ACHN (cell line): ENCODE measurements around the gene INVS.
A peak's percentile ranks its signal among the peaks of the same experiment; 100 is the strongest.
"Not testable (repeated sequence)": the region's sequence is repeated elsewhere in the genome, so short reads cannot be mapped to it uniquely, and the experiment has no call there.

Experiments used
- DNase-seq: peaks from one replicate; pipeline ENCODE4 v3.0.0-alpha.2; 2015
- in situ Hi-C: cut with HindIII; loops from 2 replicates; pipeline ENCODE4 v1.10.0; 2017; ENCODE audit warnings: low sequenced_read_pairs, low pct_ligation_motif_present, low pct_unique_long_range_greater_than_20kb

The INVS gene

GRCh38 chr9:100098887-100099721 is at the start of gene INVS, which contains the start of gene ERP44:
Gene INVS (plus strand): TSS chr9:100099243. CDS start chr9:100104522, 5,279 bp downstream.
Gene ERP44 (minus strand): TSS chr9:100099000. CDS start chr9:100098840, 160 bp downstream.
- peak; percentile 99 for DNase-seq
- in situ Hi-C loops: no loop called here

GRCh38 chr9:100049551-100049950 is 49.5 kb upstream of the INVS start:
- DNase-seq: no peak
- in situ Hi-C loops: no loop called here

- in situ Hi-C loops: no loop called here
- no peak for DNase-seq
Observed at GRCh38 chr9:100052375-100052774, 46.7 kb upstream of the INVS start.

GRCh38 chr9:100056561-100056960 is 42.5 kb upstream of the INVS start:
- DNase-seq: no peak
- in situ Hi-C loops: no loop called here

- in situ Hi-C loops: no loop called here
- no peak for DNase-seq
Observed at GRCh38 chr9:100057624-100058023, 41.4 kb upstream of the INVS start.

GRCh38 chr9:100058699-100059579 is 40.1 kb upstream of the INVS start:
- in situ Hi-C loops: no loop called here

GRCh38 chr9:100062683-100063082 is 36.4 kb upstream of the INVS start:
- DNase-seq, in situ Hi-C loops: not testable (repeated sequence)

More at GRCh38 chr9:100058699-100059579, 40.1 kb upstream of the INVS start:
- DNase-seq: no peak

GRCh38 chr9:100063185-100063584 is 35.9 kb upstream of the INVS start:
- no peak for DNase-seq
- in situ Hi-C loops: no loop called here

GRCh38 chr9:100064872-100065581 is 34.0 kb upstream of the INVS start:
- DNase-seq: peak; percentile 11

GRCh38 chr9:100066539-100066938 is 32.5 kb upstream of the INVS start:
- in situ Hi-C loops: no loop called here
- DNase-seq: no peak

More at GRCh38 chr9:100064872-100065581, 34.0 kb upstream of the INVS start:
- in situ Hi-C loops: no loop called here

- DNase-seq, in situ Hi-C loops: not testable (repeated sequence)
Observed at GRCh38 chr9:100067990-100068389, 31.1 kb upstream of the INVS start.

- DNase-seq, in situ Hi-C loops: not testable (repeated sequence)
Observed at GRCh38 chr9:100069068-100069467, 30.0 kb upstream of the INVS start.

- in situ Hi-C loops: no loop called here
- no peak for DNase-seq
Observed at GRCh38 chr9:100070104-100071041, 28.7 kb upstream of the INVS start.

GRCh38 chr9:100071271-100071670 is 27.8 kb upstream of the INVS start:
- in situ Hi-C loops: no loop called here

GRCh38 chr9:100072805-100073204 is 26.2 kb upstream of the INVS start:
- DNase-seq: no peak
- in situ Hi-C loops: no loop called here

More at GRCh38 chr9:100071271-100071670, 27.8 kb upstream of the INVS start:
- no peak for DNase-seq

- DNase-seq: no peak
- in situ Hi-C loops: no loop called here
Observed at GRCh38 chr9:100074093-100074492, 24.9 kb upstream of the INVS start.

GRCh38 chr9:100074989-100075388 is 24.1 kb upstream of the INVS start:
- DNase-seq: no peak
- in situ Hi-C loops: no loop called here

GRCh38 chr9:100076256-100076655 is 22.8 kb upstream of the INVS start:
- in situ Hi-C loops, DNase-seq: not testable (repeated sequence)
